ENCODE measurements around the gene NT5DC3.

Gene NT5DC3

DNA sequence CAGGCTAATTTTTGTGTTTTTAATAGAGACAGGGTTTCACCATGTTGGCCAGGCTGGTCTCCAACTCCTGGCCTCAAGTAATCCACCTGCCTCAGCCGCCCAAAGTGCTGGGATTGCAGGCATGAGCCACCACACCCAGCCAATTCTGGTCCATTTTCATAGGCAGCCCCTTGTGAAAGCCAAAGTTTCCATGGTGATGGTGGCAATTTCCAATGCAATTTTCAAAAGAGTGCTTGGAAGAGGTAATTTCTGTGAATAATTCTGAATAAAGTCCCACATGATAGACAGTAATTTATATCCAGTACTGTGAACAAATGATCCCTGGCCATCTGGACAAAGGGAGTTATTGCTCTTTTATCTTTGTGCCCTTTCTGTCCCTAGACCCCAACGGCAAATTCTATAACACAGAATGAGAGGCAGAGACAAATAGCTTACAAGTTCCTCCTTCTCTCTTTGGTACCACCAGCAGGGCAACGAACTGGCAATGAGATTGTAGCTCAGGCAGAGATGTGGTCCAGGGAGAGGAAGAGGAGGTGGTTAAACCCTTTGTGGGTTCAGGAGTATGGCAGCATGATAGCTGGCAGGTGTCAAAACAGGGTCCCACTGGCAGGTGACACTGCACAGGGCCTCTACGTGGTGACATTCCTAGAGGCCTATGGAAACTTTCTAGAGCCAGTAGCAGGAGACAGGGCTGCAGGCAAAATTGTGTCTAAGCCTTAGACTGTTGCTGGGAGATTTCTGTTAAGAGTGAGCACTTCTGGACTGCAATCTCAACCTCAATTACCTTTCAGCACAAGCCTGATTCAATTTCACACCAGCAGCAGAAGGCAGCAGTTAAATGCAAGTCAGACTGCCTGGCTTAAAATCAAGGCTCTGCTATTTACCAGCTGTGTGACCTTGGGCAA, 46.5 kb downstream of the NT5DC3 start:
- TF ChIP-seq, protein P1, sequence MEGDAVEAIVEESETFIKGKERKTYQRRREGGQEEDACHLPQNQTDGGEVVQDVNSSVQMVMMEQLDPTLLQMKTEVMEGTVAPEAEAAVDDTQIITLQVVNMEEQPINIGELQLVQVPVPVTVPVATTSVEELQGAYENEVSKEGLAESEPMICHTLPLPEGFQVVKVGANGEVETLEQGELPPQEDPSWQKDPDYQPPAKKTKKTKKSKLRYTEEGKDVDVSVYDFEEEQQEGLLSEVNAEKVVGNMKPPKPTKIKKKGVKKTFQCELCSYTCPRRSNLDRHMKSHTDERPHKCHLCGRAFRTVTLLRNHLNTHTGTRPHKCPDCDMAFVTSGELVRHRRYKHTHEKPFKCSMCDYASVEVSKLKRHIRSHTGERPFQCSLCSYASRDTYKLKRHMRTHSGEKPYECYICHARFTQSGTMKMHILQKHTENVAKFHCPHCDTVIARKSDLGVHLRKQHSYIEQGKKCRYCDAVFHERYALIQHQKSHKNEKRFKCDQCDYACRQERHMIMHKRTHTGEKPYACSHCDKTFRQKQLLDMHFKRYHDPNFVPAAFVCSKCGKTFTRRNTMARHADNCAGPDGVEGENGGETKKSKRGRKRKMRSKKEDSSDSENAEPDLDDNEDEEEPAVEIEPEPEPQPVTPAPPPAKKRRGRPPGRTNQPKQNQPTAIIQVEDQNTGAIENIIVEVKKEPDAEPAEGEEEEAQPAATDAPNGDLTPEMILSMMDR (IDR thresholded peaks at IDR 0.05; ENCODE audit: insufficient read depth, low read length, missing control alignments) = no peak
- DNase-seq (ENCODE audit: low read depth, low spot score) = no peak
- ChIA-PET CTCF (no interaction called here), POLR2A (no interaction called here)
- H3K4me3 ChIP-seq (ENCODE audit: low read depth, low read length) = no peak overlapping the region

DNA sequence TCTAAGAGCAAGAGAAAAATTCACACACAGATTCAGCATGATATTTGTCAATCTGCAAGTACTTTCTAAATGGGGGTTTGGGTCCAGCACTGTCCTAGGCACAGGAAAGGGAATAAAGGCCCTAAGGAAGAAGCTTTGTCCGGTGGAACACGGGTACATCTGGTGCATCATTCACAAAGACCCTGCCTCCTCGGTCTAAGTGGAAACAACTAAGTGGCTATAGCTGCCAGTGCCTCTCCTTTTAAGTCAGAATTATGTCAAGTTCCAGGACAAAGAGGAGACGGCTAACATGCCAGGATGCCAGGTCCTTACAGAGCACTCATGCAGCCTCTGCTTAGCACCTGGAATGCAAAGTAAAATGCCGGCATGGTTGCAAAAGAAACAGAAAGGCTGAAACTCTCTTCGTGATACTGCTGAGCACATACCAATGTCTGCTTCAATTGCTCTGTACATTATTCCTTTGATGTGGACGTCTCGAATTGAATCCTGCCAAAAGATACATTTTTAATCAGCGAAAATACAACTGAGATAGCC, 47.5 kb downstream of the NT5DC3 start:
- H3K4me3 ChIP-seq (ENCODE audit: low read depth, low read length) = no peak overlapping the region
- no peak for DNase-seq (ENCODE audit: low read depth, low spot score)
- TF ChIP-seq, protein P1 (IDR thresholded peaks at IDR 0.05; ENCODE audit: insufficient read depth, low read length, missing control alignments) = no peak
- CTCF ChIA-PET = no interaction called here
- POLR2A ChIA-PET = no interaction called here

DNA sequence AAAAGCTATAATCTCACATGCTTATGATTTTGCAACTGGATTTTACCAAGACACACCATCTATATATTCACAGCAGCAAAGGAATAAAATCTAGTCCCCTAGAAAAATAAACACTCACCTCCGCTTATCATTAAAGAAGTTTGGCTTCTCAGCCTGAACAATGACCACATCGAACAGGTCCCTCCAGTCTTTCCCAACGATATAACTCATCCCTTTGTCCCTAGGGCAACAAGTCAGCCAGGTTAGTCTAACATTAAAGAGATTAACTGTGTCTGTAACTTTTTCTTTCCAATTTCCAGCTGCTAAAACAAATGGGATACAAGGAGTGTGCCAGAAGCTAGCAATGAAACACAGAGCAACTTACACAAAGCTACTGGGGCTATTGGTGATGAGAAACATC, 48.0 kb downstream of the NT5DC3 start:
- TF ChIP-seq, protein P1 (IDR thresholded peaks at IDR 0.05; ENCODE audit: insufficient read depth, low read length, missing control alignments) = no peak
- POLR2A ChIA-PET = no interaction called here

DNA sequence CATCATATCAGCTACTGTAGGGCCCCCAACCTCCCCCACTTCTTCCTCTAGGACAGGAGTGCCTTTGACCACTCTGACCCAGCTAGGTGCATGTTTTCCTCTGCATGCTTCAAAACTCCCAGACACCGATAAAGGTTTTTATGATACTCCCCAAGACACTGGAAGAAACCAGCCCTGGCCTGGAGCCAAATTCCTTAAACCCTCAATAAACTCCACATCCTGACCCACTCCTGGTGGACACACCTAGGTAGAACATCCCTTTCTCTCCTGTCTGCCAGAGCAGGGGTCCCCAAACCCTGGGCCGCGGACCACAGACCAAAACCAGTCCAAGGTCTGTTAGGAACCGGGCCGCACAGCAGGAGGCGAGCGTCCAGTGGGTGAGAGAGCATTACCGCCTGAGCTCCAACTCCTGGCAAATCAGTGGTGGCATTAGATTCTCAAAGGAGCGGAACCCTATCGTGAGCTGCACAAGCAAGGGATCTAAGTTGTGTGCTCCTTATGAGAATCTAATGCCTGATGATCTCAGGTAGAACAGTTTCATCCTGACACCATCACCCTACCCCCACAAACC, 49.6 kb downstream of the NT5DC3 start:
- ChIA-PET CTCF (interaction anchor here (0.9 kb wide), 1 partner anchor 11 kb away, joined by 3 read pairs; no protein-coding TSS in a partner anchor), POLR2A (no interaction called here)
- no peak overlapping the region for H3K4me3 ChIP-seq (ENCODE audit: low read depth, low read length)
- TF ChIP-seq, protein P1 (IDR thresholded peaks at IDR 0.05; ENCODE audit: insufficient read depth, low read length, missing control alignments) = no peak
- no peak for DNase-seq (ENCODE audit: low read depth, low spot score)

More for the DNA sequence above, 48.0 kb downstream of the NT5DC3 start:
- no peak for DNase-seq (ENCODE audit: low read depth, low spot score)
- CTCF ChIA-PET = no interaction called here
- no peak overlapping the region for H3K4me3 ChIP-seq (ENCODE audit: low read depth, low read length)

DNA sequence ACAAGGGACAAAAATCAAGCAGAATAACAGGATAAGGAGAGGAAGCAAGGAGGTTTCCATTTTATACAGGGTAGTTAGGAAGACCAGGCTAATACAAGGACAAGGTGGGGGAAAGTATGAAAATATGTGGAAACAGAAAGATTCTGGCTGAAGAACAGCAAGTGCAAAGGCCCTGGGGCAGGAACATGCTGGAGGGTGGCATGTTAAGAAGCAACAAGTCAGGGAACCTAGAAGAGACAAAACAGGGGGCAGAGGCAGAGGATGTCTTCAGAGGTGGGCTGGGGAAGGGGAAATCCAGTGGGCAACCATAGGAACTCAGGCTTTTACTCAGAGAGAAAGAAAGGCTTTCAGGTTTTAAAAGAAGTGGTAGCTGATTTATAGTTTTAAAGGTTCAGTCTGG, 54.8 kb downstream of the NT5DC3 start:
- TF ChIP-seq, protein P1 (IDR thresholded peaks at IDR 0.05; ENCODE audit: insufficient read depth, low read length, missing control alignments) = no peak
- no peak overlapping the region for H3K4me3 ChIP-seq (ENCODE audit: low read depth, low read length)
- CTCF ChIA-PET = interaction anchor here (1.7 kb wide), 1 partner anchor 85 kb away, joined by 5 read pairs; no protein-coding TSS in a partner anchor
- POLR2A ChIA-PET = no interaction called here
- no peak for DNase-seq (ENCODE audit: low read depth, low spot score)

Measured in AG04449 (cell line).